GM11168 (cell line): ENCODE measurements around the gene RECK.
"Not testable (repeated sequence)": the region's sequence is repeated elsewhere in the genome, so short reads cannot be mapped to it uniquely, and the experiment has no call there.

Source experiments
- in situ Hi-C: fragments of 300-500 bp; cut with MboI; formaldehyde crosslinking; loops from one replicate; pipeline ENCODE4 v1.12.0; 2022; ENCODE audit warnings: low sequenced_read_pairs; ENCODE audit not compliant: unreplicated experiment

Gene RECK

GRCh38 chr9:36102742-36103495 lies 66.2 kb downstream of the RECK start:
- in situ Hi-C loops: no loop called here

GRCh38 chr9:36109071-36109470 lies 72.4 kb downstream of the RECK start:
- in situ Hi-C loops: loop anchor here (5.0 kb wide), 1 partner anchor 53 kb away; no protein-coding TSS in a partner anchor

GRCh38 chr9:36110434-36110833 lies 73.7 kb downstream of the RECK start:
- in situ Hi-C loops: no loop called here

GRCh38 chr9:36112516-36112915 lies 75.8 kb downstream of the RECK start:
- in situ Hi-C loops: no loop called here

GRCh38 chr9:36113999-36114398 lies 77.3 kb downstream of the RECK start:
- in situ Hi-C loops: no loop called here

- in situ Hi-C loops: no loop called here
Observed at GRCh38 chr9:36116593-36116992, 79.9 kb downstream of the RECK start.

- in situ Hi-C loops: no loop called here
Observed at GRCh38 chr9:36118201-36118600, 81.5 kb downstream of the RECK start.

- in situ Hi-C loops: no loop called here
Observed at GRCh38 chr9:36118706-36119105, 82.0 kb downstream of the RECK start.

GRCh38 chr9:36119476-36119875 lies 82.8 kb downstream of the RECK start:
- in situ Hi-C loops: no loop called here

- in situ Hi-C loops: no loop called here
Observed at GRCh38 chr9:36120705-36121104, 84.0 kb downstream of the RECK start.

GRCh38 chr9:36121971-36122370 lies 85.3 kb downstream of the RECK start:
- in situ Hi-C loops: no loop called here

- in situ Hi-C loops: no loop called here
Observed at GRCh38 chr9:36123515-36123914, 86.8 kb downstream of the RECK start.

GRCh38 chr9:36125062-36125855 lies 88.5 kb downstream of the RECK start:
- in situ Hi-C loops: no loop called here

GRCh38 chr9:36126016-36126730 lies 89.5 kb downstream of the RECK start:
- in situ Hi-C loops: no loop called here

- in situ Hi-C loops: no loop called here
Observed at GRCh38 chr9:36127652-36128244, 91.0 kb downstream of the RECK start.

- in situ Hi-C loops: no loop called here
Observed at GRCh38 chr9:36128349-36128748, 91.6 kb downstream of the RECK start.

GRCh38 chr9:36129139-36129538 lies 92.4 kb downstream of the RECK start:
- in situ Hi-C loops: no loop called here

GRCh38 chr9:36131666-36132065 lies 95.0 kb downstream of the RECK start:
- in situ Hi-C loops: not testable (repeated sequence)

- in situ Hi-C loops: no loop called here
Observed at GRCh38 chr9:36132086-36132485, 95.4 kb downstream of the RECK start.

GRCh38 chr9:36134761-36135505 lies 98.2 kb downstream of the RECK start:
- in situ Hi-C loops: no loop called here
